GM18507 (cell line): ENCODE results near the gene SASH1.
A peak's percentile ranks its signal among the peaks of the same experiment; 100 is the strongest.

Source experiments
- DNase-seq: peaks from one replicate; pipeline ENCODE4 v3.0.0; 2011; ENCODE audit warnings: low read depth; ENCODE audit not compliant: insufficient read length; ENCODE audit errors: extremely low spot score
- FAIRE-seq: peaks from 2 replicates; lab custom pipeline; 2011; peaks lifted over from hg19 to GRCh38; lab: Jason Lieb, UNC

The SASH1 gene

GRCh38 chr6:148447521-148448230 lies 105.0 kb downstream of the SASH1 start:
- DNase-seq = no peak
- FAIRE-seq = no peak

- no peak for FAIRE-seq
- no peak for DNase-seq
Observed at GRCh38 chr6:148448369-148449012, 105.9 kb downstream of the SASH1 start.

- no peak for FAIRE-seq
- DNase-seq = no peak
Observed at GRCh38 chr6:148450866-148451265, 108.2 kb downstream of the SASH1 start.

GRCh38 chr6:148451690-148452089 lies 109.1 kb downstream of the SASH1 start:
- FAIRE-seq (no peak), DNase-seq (no peak)

GRCh38 chr6:148452876-148453275 lies 110.2 kb downstream of the SASH1 start:
- DNase-seq = no peak
- no peak for FAIRE-seq

- no peak for DNase-seq
- FAIRE-seq = no peak
Observed at GRCh38 chr6:148453906-148454305, 111.3 kb downstream of the SASH1 start.

GRCh38 chr6:148455225-148455624 lies 112.6 kb downstream of the SASH1 start:
- FAIRE-seq = no peak

GRCh38 chr6:148455674-148456558 lies 113.3 kb downstream of the SASH1 start:
- FAIRE-seq (no peak), DNase-seq (no peak)

More at GRCh38 chr6:148455225-148455624, 112.6 kb downstream of the SASH1 start:
- DNase-seq = no peak

- DNase-seq (no peak), FAIRE-seq (no peak)
Observed at GRCh38 chr6:148457137-148457842, 114.7 kb downstream of the SASH1 start.

- FAIRE-seq = no peak
- DNase-seq = no peak
Observed at GRCh38 chr6:148457843-148458159, 115.2 kb downstream of the SASH1 start.

- FAIRE-seq = no peak
- no peak for DNase-seq
Observed at GRCh38 chr6:148459238-148459637, 116.6 kb downstream of the SASH1 start.

GRCh38 chr6:148460876-148461646 lies 118.4 kb downstream of the SASH1 start:
- FAIRE-seq (no peak), DNase-seq (no peak)

GRCh38 chr6:148461986-148462577 lies 119.4 kb downstream of the SASH1 start:
- FAIRE-seq = no peak
- DNase-seq = no peak

GRCh38 chr6:148463671-148464070 lies 121.0 kb downstream of the SASH1 start:
- DNase-seq (no peak), FAIRE-seq (no peak)

- peak; percentile 8 for DNase-seq
- peak; percentile 87 for FAIRE-seq
Observed at GRCh38 chr6:148464319-148465010, 121.8 kb downstream of the SASH1 start.

- DNase-seq (no peak), FAIRE-seq (no peak)
Observed at GRCh38 chr6:148465011-148465335, 122.3 kb downstream of the SASH1 start.

GRCh38 chr6:148465670-148466069 lies 123.0 kb downstream of the SASH1 start:
- DNase-seq (no peak), FAIRE-seq (no peak)

GRCh38 chr6:148466158-148466557 lies 123.5 kb downstream of the SASH1 start:
- FAIRE-seq (no peak), DNase-seq (no peak)
